Activated CD8-positive, alpha-beta memory T cell treated with anti-CD3 and anti-CD28 coated beads, Interleukin-2, amount 50 U/mL, for 1 hour (primary cell): ENCODE data around the gene ZNF212.
"Not testable (repeated sequence)": the region's sequence is repeated elsewhere in the genome, so short reads cannot be mapped to it uniquely, and the experiment has no call there.

ENCODE experiments used
- DNase-seq: peaks from one replicate; pipeline ENCODE4 v3.0.0-alpha.2; 2020; ENCODE audit errors: extremely low read depth

The ZNF212 gene

GRCh38 chr7:149218469-149219420 is 20.7 kb upstream of the ZNF212 start:
- no peak for DNase-seq

DNA sequence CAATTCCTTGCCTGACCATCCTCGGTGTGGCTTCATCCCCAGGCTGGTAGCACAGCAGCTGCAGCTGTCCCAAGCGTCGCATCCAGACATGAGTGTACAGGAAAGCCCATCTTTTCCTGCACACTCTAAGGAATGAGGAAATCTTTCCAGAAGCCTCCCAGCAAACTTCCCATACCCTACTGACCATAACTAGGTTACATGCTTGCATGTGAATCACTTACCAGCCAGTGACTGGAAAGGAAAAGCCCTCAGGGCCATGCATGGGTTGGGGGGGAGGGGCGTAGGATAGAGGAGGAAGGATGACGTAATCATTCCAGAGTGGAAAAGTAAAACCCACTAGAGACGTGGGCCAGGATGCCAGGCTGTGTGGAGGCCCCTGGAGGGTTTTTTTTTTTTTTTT is 18.9 kb upstream of the ZNF212 start:
- no peak for DNase-seq

DNA sequence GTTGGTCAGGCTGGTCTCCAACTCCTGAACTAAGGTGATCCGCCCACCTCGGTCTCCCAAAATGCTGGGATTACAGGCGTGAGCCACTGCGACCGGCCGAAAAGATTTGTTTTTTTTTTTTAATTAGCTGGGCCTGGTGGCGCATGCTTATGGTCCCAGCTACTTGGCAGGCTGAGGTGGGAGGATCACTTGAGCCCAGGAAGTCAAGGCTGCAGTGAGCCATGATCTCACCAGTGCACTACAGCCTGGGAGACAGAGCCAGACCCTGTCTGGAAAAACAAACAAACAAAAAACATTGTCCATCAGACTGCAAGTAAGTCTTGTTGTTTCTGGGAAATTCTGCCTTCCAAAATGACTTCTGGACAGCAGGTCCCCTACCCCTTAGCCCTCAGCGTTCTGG is 16.3 kb upstream of the ZNF212 start:
- no peak for DNase-seq

DNA sequence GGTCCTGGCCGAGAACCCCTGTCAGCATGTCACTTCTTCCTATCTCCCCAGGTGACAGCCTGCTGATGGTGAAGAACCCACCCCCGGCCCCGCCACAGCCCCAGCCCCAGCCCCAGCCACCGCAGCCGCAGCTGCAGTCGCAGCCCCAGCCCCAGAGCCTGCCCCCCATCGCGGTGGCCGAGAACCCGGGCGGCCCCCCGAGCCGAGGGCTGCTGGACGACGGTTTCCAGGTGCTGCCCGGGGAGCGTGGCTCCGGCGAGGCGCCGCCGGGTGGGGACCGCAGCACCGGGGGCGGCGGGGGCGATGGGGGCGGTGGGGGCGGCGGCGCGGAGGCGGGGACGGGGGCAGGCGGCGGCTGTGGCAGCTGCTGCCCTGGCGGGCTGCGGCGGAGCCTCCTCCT is 15.7 kb upstream of the ZNF212 start:
- DNase-seq = no peak

GRCh38 chr7:149224352-149224751 is 15.1 kb upstream of the ZNF212 start:
- no peak for DNase-seq

GRCh38 chr7:149225106-149225505 is 14.3 kb upstream of the ZNF212 start:
- no peak for DNase-seq

DNA sequence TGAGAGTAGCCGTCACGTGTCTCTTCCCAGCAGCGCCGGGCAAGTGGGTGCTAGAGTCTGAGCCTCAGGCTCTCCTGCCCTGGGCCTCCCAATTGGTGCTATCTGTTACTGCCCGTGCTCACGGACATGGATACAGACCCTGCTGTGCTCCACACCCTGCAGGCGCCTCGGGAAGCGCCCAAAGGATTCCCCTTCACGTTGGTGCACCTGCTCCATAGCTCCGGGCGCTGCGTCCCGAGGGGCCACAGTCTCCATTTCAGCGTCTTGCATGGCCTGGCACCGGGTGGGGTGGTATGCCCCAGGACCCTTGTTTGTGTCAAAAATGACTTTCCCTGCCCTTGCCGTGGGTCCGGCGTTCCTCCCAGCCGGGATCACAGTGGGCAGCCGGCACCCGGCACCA is 13.8 kb upstream of the ZNF212 start:
- no peak for DNase-seq

- DNase-seq = not testable (repeated sequence)
These were observed 13.1 kb upstream of the ZNF212 start for GRCh38 chr7:149226366-149226765.

DNA sequence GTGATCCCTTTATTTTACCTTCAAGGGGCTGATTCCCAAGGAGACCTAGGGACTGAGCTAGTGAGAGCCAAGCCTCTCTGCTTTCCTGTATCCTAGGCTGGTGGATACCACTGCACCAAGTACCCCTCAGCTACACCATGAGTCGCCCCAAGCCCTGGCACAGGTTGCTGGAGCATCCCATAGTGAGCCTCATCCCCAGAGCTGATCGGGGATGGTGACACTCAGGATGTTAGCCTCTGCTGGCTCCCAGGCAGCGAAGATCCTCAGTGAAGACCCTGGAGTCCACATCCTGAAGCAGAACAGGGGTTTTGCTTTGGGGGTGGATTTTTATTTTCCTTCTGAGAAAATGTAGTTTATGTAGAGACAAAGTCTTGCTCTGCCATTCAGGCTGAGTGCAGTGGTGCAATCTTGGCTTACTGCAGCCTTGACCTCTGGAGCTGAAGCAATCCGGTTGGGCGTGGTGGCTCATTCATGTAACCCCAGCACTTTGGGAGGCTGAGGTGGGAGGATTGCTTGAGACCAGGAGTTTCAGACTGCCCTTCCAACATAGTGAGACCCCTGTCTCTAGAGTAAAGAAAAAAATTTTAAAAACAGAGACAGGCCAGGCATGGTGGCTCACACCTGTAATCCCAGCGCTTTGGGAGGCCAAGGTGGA is 12.5 kb upstream of the ZNF212 start:
- no peak for DNase-seq

- no peak for DNase-seq
These were observed 10.5 kb upstream of the ZNF212 start for GRCh38 chr7:149228831-149229471.

- no peak for DNase-seq
These were observed 9.9 kb upstream of the ZNF212 start for GRCh38 chr7:149229526-149229925.

- DNase-seq = no peak
These were observed 7.1 kb upstream of the ZNF212 start for GRCh38 chr7:149232362-149232761.

DNA sequence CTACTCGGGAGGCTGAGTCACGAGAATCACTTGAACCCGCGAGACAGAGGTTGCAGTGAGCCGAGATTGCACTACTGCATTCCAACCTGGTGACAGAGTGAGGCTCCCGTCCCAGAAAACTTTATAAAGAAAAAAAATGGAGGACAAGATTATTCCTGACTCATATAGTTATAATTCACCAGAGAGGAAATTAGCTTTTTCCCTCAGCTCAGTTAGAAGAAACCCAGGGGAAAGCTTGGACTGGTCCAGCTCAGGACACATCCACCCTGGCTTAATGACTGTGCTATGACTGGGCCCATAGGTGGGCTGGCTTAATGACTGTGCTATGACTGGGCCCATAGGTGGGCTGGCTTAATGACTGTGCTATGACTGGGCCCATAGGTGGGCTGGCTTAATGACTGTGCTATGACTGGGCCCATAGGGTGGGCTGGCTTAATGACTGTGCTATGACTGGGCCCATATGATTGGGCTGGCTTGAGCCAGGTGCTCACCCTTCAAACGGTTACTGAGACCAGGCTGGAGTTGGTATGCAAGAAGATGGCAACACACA is 5.7 kb upstream of the ZNF212 start:
- not testable (repeated sequence) for DNase-seq

DNA sequence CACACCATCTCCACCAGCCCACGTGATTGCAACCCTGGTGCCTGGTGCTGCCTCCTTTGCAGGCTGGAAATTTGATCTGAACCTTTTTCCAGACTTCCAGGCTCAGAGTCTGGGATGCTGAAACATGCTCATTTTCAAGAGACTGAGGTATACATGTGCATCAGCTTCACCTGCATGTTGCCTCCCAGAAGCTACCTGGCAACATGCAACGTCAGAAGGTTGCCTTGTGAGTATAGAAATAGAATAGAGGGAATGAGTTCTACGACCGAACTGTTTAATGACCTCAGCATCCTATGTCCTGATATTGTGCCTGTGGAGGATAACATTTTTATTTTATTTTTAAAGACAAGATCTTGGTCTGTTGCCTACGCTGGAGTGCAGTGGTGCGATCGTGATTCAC is 1.9 kb upstream of the ZNF212 start:
- no peak for DNase-seq

GRCh38 chr7:149238051-149238450 is 1.4 kb upstream of the ZNF212 start:
- no peak for DNase-seq

DNA sequence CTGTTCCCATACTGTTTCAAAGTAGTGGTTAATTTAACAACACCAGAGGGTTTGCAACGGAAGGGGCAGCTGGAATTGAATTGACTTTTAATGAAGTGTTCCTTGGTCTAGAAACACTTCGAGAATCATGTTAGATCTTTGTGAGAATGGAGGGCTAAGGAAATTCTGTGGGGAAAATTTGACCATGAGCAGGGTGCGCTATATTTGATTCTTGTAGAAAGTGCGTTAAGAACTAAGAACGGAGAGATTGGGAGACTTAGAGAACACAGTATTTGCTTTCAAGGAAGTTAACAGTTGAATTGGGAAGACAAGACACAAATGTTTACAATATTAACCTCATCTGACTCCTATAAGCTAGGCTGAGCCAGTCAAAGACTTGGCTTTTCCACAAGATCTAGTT is 1.2 kb downstream of the ZNF212 start:
- DNase-seq = no peak

DNA sequence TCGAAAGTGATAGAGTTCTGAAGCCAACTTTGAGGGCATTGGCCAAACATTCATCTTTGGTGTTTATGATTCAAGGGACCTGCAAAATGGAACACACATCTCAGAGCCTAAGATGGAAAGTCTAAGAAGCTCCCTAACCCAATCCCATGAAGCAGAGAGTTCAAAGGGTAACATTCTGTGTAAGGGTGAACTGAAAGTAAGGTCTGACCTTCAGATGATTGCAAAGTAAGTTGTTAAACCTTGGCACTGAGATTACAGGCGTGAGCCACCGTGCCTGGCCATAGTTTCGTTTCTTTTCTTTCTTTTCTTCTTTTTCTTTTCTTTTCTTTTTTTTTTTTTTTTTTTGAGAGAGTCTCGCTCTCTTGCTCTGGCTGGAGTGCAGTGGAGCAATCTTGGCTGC is 2.2 kb downstream of the ZNF212 start:
- DNase-seq = no peak

GRCh38 chr7:149245244-149245643 is 5.8 kb downstream of the ZNF212 start:
- DNase-seq = no peak

GRCh38 chr7:149245744-149246143 is 6.3 kb downstream of the ZNF212 start:
- DNase-seq = no peak

- no peak for DNase-seq
These were observed 9.3 kb downstream of the ZNF212 start for GRCh38 chr7:149248777-149249176.

GRCh38 chr7:149250151-149250550 is 10.7 kb downstream of the ZNF212 start:
- DNase-seq = not testable (repeated sequence)

- not testable (repeated sequence) for DNase-seq
These were observed 12.1 kb downstream of the ZNF212 start for GRCh38 chr7:149251518-149251917.
